Mesothelial cell of epicardium (in vitro differentiated cells): ENCODE measurements around the gene MYLK3. TPM values are rescaled to one million over a fixed set of nuclear protein-coding genes. Genes with fewer than 3 reads are reported as not detected.

Experiments used
- DNase-seq, 2 experiments: peaks; one replicate each; pipeline ENCODE4 v3.0.0; 2021; ENCODE audit warnings: low spot score in 2 of 2; ENCODE audit not compliant: unreplicated experiment in 2 of 2
- H3K27ac Mint-ChIP-seq: 2 replicates; pipeline ENCODE4 v1.8.0; 2021; ENCODE audit warnings: mixed read lengths
- H3K27me3 Mint-ChIP-seq: 2 replicates; pipeline ENCODE4 v1.8.0; 2021; ENCODE audit warnings: low read depth, mixed read lengths
- H3K36me3 Mint-ChIP-seq: 2 replicates; pipeline ENCODE4 v1.8.0; 2021; ENCODE audit warnings: mixed read lengths
- H3K4me1 Mint-ChIP-seq: 2 replicates; pipeline ENCODE4 v1.8.0; 2021; ENCODE audit warnings: mixed read lengths
- H3K4me3 Mint-ChIP-seq: 2 replicates; pipeline ENCODE4 v1.8.0; 2021; ENCODE audit warnings: mild to moderate bottlenecking, moderate library complexity, mixed read lengths
- H3K9me3 Mint-ChIP-seq: 2 replicates; pipeline ENCODE4 v1.8.0; 2021; ENCODE audit warnings: mixed read lengths
- total RNA-seq: library from RNA; stranded (reverse); gene quantifications from 3 replicates; pipeline ENCODE4 v1.2.1, GENCODE V29; 2021
- TF ChIP-seq, protein P1 (sequence below): fragments of 200-600 bp; sonication (generic); IDR thresholded peaks from one replicate; pipeline ENCODE4 v1.5.0; 2021; ENCODE audit warnings: antibody characterized with exemption; ENCODE audit not compliant: unreplicated experiment

Gene MYLK3
- total RNA-seq, 1 donor from 2014 or later = 1.7 TPM

- Mint-ChIP-seq H3K4me3 (no peak overlapping the region), H3K9me3 (no peaks in the 10 kb centered on the region), H3K36me3 (peaks cover 44% of the 10 kb centered on the region), H3K27me3 (no peaks in the 10 kb centered on the region), H3K27ac (no peak overlapping the region), H3K4me1 (no peaks in the 10 kb centered on the region)
- TF ChIP-seq, protein P1, sequence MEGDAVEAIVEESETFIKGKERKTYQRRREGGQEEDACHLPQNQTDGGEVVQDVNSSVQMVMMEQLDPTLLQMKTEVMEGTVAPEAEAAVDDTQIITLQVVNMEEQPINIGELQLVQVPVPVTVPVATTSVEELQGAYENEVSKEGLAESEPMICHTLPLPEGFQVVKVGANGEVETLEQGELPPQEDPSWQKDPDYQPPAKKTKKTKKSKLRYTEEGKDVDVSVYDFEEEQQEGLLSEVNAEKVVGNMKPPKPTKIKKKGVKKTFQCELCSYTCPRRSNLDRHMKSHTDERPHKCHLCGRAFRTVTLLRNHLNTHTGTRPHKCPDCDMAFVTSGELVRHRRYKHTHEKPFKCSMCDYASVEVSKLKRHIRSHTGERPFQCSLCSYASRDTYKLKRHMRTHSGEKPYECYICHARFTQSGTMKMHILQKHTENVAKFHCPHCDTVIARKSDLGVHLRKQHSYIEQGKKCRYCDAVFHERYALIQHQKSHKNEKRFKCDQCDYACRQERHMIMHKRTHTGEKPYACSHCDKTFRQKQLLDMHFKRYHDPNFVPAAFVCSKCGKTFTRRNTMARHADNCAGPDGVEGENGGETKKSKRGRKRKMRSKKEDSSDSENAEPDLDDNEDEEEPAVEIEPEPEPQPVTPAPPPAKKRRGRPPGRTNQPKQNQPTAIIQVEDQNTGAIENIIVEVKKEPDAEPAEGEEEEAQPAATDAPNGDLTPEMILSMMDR = no peak
- no peak for DNase-seq
Measured at GRCh38 chr16:46662123-46662522, 86.0 kb downstream of the MYLK3 start.

DNA sequence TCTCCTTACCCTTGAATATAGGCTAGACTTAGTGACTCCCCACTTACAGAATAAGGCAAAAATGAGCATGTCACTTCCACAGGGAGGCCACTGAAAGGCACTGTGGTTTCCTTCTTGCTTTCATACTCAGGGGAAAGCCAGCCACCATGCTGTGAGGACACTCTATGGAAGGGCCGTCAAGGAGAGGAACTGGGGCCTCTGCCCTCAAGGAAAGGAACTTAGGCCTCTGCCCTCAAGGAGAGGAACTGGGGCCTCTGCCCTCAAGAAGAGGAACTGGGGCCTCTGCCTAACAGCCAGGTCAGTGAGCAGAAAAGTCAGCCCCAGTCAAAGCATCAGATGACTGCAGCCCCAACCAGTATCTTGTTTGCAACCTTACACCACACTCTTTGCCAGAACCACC lies 89.2 kb downstream of the MYLK3 start:
- Mint-ChIP-seq H3K27me3 (no peaks in the 10 kb centered on the region), H3K9me3 (no peaks in the 10 kb centered on the region), H3K27ac (no peak overlapping the region), H3K4me1 (no peaks in the 10 kb centered on the region), H3K4me3 (no peak overlapping the region), H3K36me3 (peaks cover 33% of the 10 kb centered on the region)
- TF ChIP-seq, protein P1 = no peak
- DNase-seq = no peak

Other genes with a start within 250 kb of the MYLK3 start
- 5.1 to 7.5 TPM (median 7.0 TPM) in 3 replicates for gene SHCBP1, start 127.0 kb downstream of the MYLK3 start, total RNA-seq
- 99.7 to 115 TPM (median 107 TPM) in 3 replicates for gene VPS35, start 59.2 kb downstream of the MYLK3 start, total RNA-seq
- gene ORC6, start 58.7 kb downstream of the MYLK3 start, total RNA-seq = 29.7 to 31.0 TPM (median 30.1 TPM) in 3 replicates
- gene C16orf87, start 82.8 kb upstream of the MYLK3 start, total RNA-seq = 28.2 to 29.5 TPM (median 28.6 TPM) in 3 replicates
- gene GPT2, start 136.0 kb upstream of the MYLK3 start, total RNA-seq = 28.0 to 35.0 TPM (median 30.6 TPM) in 3 replicates
- 65.9 to 68.5 TPM (median 66.9 TPM) in 3 replicates for gene DNAJA2, start 225.3 kb upstream of the MYLK3 start, total RNA-seq